Tongue (tissue), 1 donor: ENCODE results near the gene NOXA1. TPM values are rescaled to one million over a fixed set of nuclear protein-coding genes. Genes with fewer than 3 reads are reported as not detected.

Source experiments
- total RNA-seq: library from RNA; depleted of rRNA; stranded (reverse); fragments of >200 nt; gene quantifications from one replicate; pipeline ENCODE4 v1.2.3, GENCODE V29; 2014

Gene NOXA1
- total RNA-seq, 1 donor from 2014 or later, result 1.2 TPM

Other genes starting within 250 kb of the NOXA1 start
- 29.8 TPM for gene ANAPC2, start 234.8 kb upstream of the NOXA1 start, total RNA-seq
- gene SSNA1, start 234.7 kb upstream of the NOXA1 start, total RNA-seq, result 57.3 TPM
- gene TPRN, start 222.7 kb upstream of the NOXA1 start, total RNA-seq, result 5.7 TPM
- 38.3 TPM for gene TMEM203, start 217.7 kb upstream of the NOXA1 start, total RNA-seq
- gene NDOR1, start 217.7 kb upstream of the NOXA1 start, total RNA-seq, result 3.0 TPM
- not detected for gene RNF208, start 201.2 kb upstream of the NOXA1 start, total RNA-seq
- 3.3 TPM for gene CYSRT1, start 198.2 kb upstream of the NOXA1 start, total RNA-seq
- gene RNF224, start 195.9 kb upstream of the NOXA1 start, total RNA-seq, result not detected
- not detected for gene SLC34A3, start 192.5 kb upstream of the NOXA1 start, total RNA-seq
- 172 TPM for gene TUBB4B, start 182.1 kb upstream of the NOXA1 start, total RNA-seq
- not detected for gene STPG3, start 172.1 kb upstream of the NOXA1 start, total RNA-seq
- 50.9 TPM for gene NELFB, start 168.1 kb upstream of the NOXA1 start, total RNA-seq
- 5.4 TPM for gene TOR4A, start 145.7 kb upstream of the NOXA1 start, total RNA-seq
- 18.8 TPM for gene NRARP, start 121.1 kb upstream of the NOXA1 start, total RNA-seq
- gene EXD3, start 231 bp upstream of the NOXA1 start, total RNA-seq, result 19.9 TPM
- gene ENTPD8, start 18.0 kb downstream of the NOXA1 start, total RNA-seq, result 0.31 TPM
- 10.7 TPM for gene NSMF, start 35.9 kb downstream of the NOXA1 start, total RNA-seq
- 1.5 TPM for gene PNPLA7, start 127.0 kb downstream of the NOXA1 start, total RNA-seq
- gene MRPL41, start 128.5 kb downstream of the NOXA1 start, total RNA-seq, result 29.1 TPM
- 26.0 TPM for gene DPH7, start 155.5 kb downstream of the NOXA1 start, total RNA-seq
- 10.1 TPM for gene ZMYND19, start 167.1 kb downstream of the NOXA1 start, total RNA-seq
- 20.0 TPM for gene ARRDC1, start 182.3 kb downstream of the NOXA1 start, total RNA-seq
- 70.3 TPM for gene EHMT1, start 195.6 kb downstream of the NOXA1 start, total RNA-seq